HEK293 (cell line): ENCODE measurements around the gene TMEM151B.

Source experiments
- HOXD13 ChIP-seq: sonication (generic); formaldehyde crosslinking; IDR thresholded peaks from 2 replicates; pipeline ENCODE4 v1.8.0; 2022; ENCODE audit warnings: missing genetic modification reagents, borderline replicate concordance
- SALL2 ChIP-seq: fragments of 450-650 bp; formaldehyde crosslinking; IDR thresholded peaks from 2 replicates; pipeline ENCODE4 v1.5.0; 2017; ENCODE audit warnings: missing biosample characterization, mild to moderate bottlenecking, missing genetic modification characterization, borderline replicate concordance
- TRIM28 ChIP-seq: IDR thresholded peaks from 2 replicates; pipeline ENCODE4 v1.6.1; 2011; ENCODE audit warnings: low read length, control low read depth, borderline replicate concordance
- ZFP41 ChIP-seq: fragments of 450-650 bp; formaldehyde crosslinking; IDR thresholded peaks from 2 replicates; pipeline ENCODE4 v1.5.1; 2016; ENCODE audit warnings: missing biosample characterization, missing genetic modification characterization, borderline replicate concordance
- TF ChIP-seq, protein P1 (sequence below): fragments of 450-650 bp; formaldehyde crosslinking; IDR thresholded peaks from 2 replicates; pipeline ENCODE4 v1.5.1; 2016; ENCODE audit warnings: missing biosample characterization, missing genetic modification characterization
- TF ChIP-seq, protein P2 (sequence below): fragments of 450-650 bp; formaldehyde crosslinking; IDR thresholded peaks from 2 replicates; pipeline ENCODE4 v1.5.1; 2016; ENCODE audit warnings: missing biosample characterization, missing genetic modification characterization, low read depth

DNA sequence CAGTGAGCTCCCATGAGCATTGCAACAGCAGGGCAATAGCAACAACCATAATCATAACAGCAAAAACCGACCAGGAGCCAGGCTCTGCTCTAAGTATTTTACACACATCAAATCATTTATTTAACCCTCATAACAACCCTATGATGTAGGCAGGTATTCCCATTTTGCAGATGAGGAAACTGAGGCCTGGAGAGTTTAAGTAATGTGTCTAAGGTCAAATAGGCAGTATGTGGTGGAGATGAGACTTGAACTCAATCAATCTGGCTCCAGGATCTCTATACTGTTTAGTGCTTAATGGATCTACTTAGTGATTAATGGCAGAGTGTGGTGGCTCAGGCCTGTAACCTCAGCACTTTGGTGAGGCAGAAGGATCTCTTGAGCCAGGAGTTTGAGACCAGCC is 3.4 kb downstream of the TMEM151B start:
- TF ChIP-seq SALL2 (tag by site-specific recombination) (no peak), HOXD13 (CRISPR knock-in tag) (no peak), TRIM28 (no peak), ZFP41 (tag by site-specific recombination) (no peak)
- TF ChIP-seq, protein P1, sequence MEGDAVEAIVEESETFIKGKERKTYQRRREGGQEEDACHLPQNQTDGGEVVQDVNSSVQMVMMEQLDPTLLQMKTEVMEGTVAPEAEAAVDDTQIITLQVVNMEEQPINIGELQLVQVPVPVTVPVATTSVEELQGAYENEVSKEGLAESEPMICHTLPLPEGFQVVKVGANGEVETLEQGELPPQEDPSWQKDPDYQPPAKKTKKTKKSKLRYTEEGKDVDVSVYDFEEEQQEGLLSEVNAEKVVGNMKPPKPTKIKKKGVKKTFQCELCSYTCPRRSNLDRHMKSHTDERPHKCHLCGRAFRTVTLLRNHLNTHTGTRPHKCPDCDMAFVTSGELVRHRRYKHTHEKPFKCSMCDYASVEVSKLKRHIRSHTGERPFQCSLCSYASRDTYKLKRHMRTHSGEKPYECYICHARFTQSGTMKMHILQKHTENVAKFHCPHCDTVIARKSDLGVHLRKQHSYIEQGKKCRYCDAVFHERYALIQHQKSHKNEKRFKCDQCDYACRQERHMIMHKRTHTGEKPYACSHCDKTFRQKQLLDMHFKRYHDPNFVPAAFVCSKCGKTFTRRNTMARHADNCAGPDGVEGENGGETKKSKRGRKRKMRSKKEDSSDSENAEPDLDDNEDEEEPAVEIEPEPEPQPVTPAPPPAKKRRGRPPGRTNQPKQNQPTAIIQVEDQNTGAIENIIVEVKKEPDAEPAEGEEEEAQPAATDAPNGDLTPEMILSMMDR = no peak
- TF ChIP-seq, protein P2, sequence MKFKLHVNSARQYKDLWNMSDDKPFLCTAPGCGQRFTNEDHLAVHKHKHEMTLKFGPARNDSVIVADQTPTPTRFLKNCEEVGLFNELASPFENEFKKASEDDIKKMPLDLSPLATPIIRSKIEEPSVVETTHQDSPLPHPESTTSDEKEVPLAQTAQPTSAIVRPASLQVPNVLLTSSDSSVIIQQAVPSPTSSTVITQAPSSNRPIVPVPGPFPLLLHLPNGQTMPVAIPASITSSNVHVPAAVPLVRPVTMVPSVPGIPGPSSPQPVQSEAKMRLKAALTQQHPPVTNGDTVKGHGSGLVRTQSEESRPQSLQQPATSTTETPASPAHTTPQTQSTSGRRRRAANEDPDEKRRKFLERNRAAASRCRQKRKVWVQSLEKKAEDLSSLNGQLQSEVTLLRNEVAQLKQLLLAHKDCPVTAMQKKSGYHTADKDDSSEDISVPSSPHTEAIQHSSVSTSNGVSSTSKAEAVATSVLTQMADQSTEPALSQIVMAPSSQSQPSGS (tag by site-specific recombination) = no peak
